Renal cortex interstitium (tissue), 15 donors: Measurements from ENCODE around the gene NCOA4. TPM values are rescaled to one million over a fixed set of nuclear protein-coding genes. Genes with fewer than 3 reads are reported as not detected.

Experiments used
- DNase-seq, 11 donors: peaks; one replicate each; pipeline ENCODE4 v3.0.0-alpha.2; 2013; ENCODE audit warnings: low read depth in 9 of 11, low spot score in 4 of 11; ENCODE audit errors: extremely low read depth in 1 of 11
- long read RNA-seq, 16 experiments: transcript quantifications; one replicate each; lab custom pipeline, GENCODE V29; 2026
- polyA plus RNA-seq, 3 donors: library from polyadenylated mRNA; unstranded; fragments of 120-200 nt; gene quantifications; one replicate each; pipeline ENCODE4 v1.2.1, GENCODE V29; 2013; ENCODE audit not compliant: insufficient read length in 3 of 3

NCOA4 gene
- polyA plus RNA-seq: 100 to 1,000 TPM; 187 to 225 (median 193) TPM
- long read RNA-seq, donor 1, transcript NCOA4-204 (10 exons, 3,549 nt): major isoform, 5 of 47 reads
- long read RNA-seq, donor 1, partial matches to known transcripts: 39 of 47 reads
- long read RNA-seq, donor 1, other reads (novel, unspliced or antisense): 0 of 47 reads
- long read RNA-seq, donor 2, transcript NCOA4-204 (10 exons, 3,549 nt): major isoform, 13 of 123 reads
- long read RNA-seq, donor 2, partial matches to known transcripts: 108 of 123 reads
- long read RNA-seq, donor 2, other reads (novel, unspliced or antisense): 0 of 123 reads
- long read RNA-seq, donor 3, transcript NCOA4-207 (10 exons, 3,489 nt): minor isoform, 6 of 96 reads
- long read RNA-seq, donor 3, transcript NCOA4-204 (10 exons, 3,549 nt): major isoform, 33 of 96 reads
- long read RNA-seq, donor 3, partial matches to known transcripts: 57 of 96 reads
- long read RNA-seq, donor 3, other reads (novel, unspliced or antisense): 0 of 96 reads
- long read RNA-seq, donor 4, transcript NCOA4-204 (10 exons, 3,549 nt): major isoform, 21 of 42 reads
- long read RNA-seq, donor 4, partial matches to known transcripts: 17 of 42 reads
- long read RNA-seq, donor 4, other reads (novel, unspliced or antisense): 0 of 42 reads
- long read RNA-seq, donor 5: 0 reads
- long read RNA-seq, donor 6, transcript NCOA4-204 (10 exons, 3,549 nt): major isoform, 10 of 50 reads
- long read RNA-seq, donor 6, partial matches to known transcripts: 39 of 50 reads
- long read RNA-seq, donor 6, other reads (novel, unspliced or antisense): 0 of 50 reads
- long read RNA-seq, donor 7, transcript NCOA4-204 (10 exons, 3,549 nt): major isoform, 12 of 62 reads
- long read RNA-seq, donor 7, partial matches to known transcripts: 48 of 62 reads
- long read RNA-seq, donor 7, other reads (novel, unspliced or antisense): 0 of 62 reads
- long read RNA-seq, donor 8, transcript NCOA4-204 (10 exons, 3,549 nt): major isoform, 30 of 139 reads
- long read RNA-seq, donor 8, partial matches to known transcripts: 107 of 139 reads
- long read RNA-seq, donor 8, other reads (novel, unspliced or antisense): 0 of 139 reads
- long read RNA-seq, donor 9, transcript NCOA4-204 (10 exons, 3,549 nt): major isoform, 25 of 66 reads
- long read RNA-seq, donor 9, partial matches to known transcripts: 40 of 66 reads
- long read RNA-seq, donor 9, other reads (novel, unspliced or antisense): 0 of 66 reads
- long read RNA-seq, donor 10, transcript NCOA4-204 (10 exons, 3,549 nt): major isoform, 20 of 70 reads
- long read RNA-seq, donor 10, partial matches to known transcripts: 46 of 70 reads
- long read RNA-seq, donor 10, other reads (novel, unspliced or antisense): 0 of 70 reads
- long read RNA-seq, donor 11, transcript NCOA4-204 (10 exons, 3,549 nt): major isoform, 15 of 52 reads
- long read RNA-seq, donor 11, partial matches to known transcripts: 35 of 52 reads
- long read RNA-seq, donor 11, other reads (novel, unspliced or antisense): 0 of 52 reads
- long read RNA-seq, donor 12, partial matches to known transcripts: 16 of 20 reads
- long read RNA-seq, donor 12, other reads (novel, unspliced or antisense): 0 of 20 reads
- long read RNA-seq, donor 13: 0 reads
- long read RNA-seq, donor 14, transcript NCOA4-204 (10 exons, 3,549 nt): major isoform, 19 of 62 reads
- long read RNA-seq, donor 14, partial matches to known transcripts: 39 of 62 reads
- long read RNA-seq, donor 14, other reads (novel, unspliced or antisense): 0 of 62 reads
- long read RNA-seq, donor 15, transcript NCOA4-204 (10 exons, 3,549 nt): major isoform, 8 of 17 reads
- long read RNA-seq, donor 15, partial matches to known transcripts: 9 of 17 reads
- long read RNA-seq, donor 15, other reads (novel, unspliced or antisense): 0 of 17 reads
- long read RNA-seq, donor 16, transcript NCOA4-204 (10 exons, 3,549 nt): major isoform, 49 of 169 reads
- long read RNA-seq, donor 16, transcript NCOA4-207 (10 exons, 3,489 nt): minor isoform, 6 of 169 reads
- long read RNA-seq, donor 16, partial matches to known transcripts: 109 of 169 reads
- long read RNA-seq, donor 16, other reads (novel, unspliced or antisense): 5 of 169 reads

GRCh38 chr10:46030091-46030937, at the start of gene NCOA4:
Gene NCOA4, minus strand, starts transcription at chr10:46030623. Its CDS starts 13,943 bp downstream, at chr10:46016680.
- DNase-seq: peak; percentile 95 to 98 (median 97)

DNA sequence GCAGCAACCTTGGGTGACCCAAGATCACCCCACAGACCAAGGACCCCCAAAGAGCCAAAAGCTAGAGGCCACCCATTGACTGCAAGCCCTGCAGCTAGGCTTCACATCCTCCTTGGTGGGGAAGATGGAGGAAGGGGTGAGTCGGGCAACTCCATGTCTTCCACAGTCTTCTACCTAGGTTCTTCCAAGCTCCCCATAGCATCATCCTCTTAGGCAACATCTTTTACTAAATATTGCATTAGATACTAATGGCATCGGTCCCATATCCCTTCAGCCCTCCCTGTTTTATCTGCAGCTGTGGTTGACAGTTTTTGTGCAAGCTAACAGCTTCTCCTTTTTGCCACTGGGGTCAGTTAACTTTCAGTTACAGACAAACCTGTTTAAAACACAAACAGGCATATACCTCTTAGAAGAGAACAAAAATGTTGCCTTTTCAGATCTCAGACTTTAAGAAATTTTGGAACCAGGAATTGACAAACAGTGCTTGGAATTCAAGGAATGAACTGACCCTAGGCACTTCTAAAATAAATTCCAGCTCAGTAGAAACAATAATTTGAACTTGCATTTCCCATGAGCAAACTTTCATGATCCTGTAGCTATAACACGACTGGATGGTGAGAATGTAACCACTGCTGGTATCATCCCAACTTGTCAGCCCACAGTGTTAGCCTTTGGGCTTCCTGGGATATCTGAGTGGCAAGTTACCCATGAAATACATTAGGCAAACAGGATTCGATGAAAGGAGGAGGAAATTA, 49.6 kb upstream of the NCOA4 start:
- no peak for DNase-seq

DNA sequence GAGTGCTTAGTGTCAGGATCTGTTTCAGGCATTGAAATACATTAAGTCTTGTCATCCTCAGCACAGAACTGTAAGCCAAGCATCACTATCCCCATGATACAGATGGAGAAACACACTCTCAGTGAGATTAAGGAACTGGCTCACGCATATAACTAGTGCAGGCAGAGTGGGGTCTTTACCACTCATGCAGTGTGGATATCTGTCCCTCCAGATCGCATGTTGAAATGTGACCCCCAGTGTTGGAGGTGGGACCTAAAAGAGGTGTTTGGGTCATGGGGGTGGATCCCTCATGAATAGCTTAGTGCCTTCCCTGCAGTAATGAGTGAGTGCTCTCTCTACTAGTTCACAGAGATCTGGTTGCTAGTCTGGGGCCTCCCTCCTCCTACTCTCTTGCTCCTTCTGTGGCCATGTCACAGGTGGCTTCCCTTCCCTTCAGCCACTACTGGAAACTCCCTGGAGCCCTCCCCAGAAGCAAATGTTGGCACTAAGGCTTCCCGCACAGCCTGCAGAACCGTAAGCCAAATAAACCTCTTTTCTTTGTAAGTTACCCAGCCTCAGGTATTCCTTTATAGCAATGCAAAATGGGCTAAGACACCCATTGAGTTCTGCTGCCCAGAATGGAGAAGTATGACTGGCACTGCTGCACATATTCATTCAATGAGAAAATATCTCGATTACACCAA, 47.4 kb upstream of the NCOA4 start:
- no peak for DNase-seq

DNA sequence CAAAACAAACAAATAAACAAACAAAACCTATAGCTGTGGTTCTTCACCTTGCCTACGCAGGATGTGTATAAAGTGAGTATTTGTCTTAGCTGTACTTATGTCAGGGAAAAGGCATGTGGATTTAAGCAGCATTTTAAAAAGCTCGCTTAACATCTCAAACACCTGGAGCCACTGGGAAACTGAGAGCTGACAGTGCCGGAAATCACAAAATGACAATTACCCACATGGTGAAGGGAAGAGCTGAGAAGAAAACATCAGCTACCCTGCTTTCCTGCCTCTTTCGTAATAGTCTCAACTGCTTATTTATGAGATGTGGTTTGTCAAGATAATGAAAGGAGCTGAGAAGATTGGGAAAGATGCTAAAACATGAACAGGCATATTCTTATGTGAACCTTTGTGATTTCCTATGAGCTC, 46.7 kb upstream of the NCOA4 start:
- DNase-seq: no peak

- no peak for DNase-seq
Measured at GRCh38 chr10:46075869-46076268, 45.4 kb upstream of the NCOA4 start.

GRCh38 chr10:46074196-46074946, 43.9 kb upstream of the NCOA4 start:
- no peak for DNase-seq

- no peak for DNase-seq
Measured at GRCh38 chr10:46073564-46073963, 43.1 kb upstream of the NCOA4 start.

- no peak for DNase-seq
Measured at GRCh38 chr10:46070749-46071148, 40.3 kb upstream of the NCOA4 start.

DNA sequence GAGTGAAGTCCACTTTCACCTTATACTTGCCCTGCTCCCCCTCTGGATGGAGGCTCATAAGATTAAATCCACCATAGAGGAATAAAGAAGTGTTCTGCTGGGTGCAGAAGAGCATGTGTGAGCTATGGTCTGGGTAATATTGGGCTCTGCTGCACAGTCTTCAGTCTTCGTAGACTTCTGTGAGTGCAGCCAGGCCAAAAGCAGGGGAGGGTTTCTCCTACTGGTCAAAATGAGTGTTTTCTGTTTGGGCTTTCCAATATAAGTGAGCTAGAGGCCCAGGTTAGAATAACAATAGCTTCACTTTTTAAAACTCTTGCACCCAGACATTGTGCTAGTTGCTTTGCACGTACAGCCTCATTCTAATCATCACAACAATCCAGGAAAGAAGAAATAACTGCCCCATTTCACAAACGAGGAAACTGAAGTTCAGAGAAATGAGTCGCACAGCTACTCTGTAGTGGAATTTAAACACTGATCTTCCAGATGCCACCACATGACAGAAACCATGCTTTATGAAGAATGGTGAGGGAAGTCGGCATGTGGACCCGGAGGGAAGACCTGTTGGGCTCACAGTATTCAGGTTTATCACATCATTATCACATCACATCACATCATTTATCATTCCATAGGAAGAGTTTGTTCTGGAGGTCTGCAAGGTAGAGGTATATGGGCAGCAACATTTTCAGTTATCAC, 39.5 kb upstream of the NCOA4 start:
- no peak for DNase-seq

DNA sequence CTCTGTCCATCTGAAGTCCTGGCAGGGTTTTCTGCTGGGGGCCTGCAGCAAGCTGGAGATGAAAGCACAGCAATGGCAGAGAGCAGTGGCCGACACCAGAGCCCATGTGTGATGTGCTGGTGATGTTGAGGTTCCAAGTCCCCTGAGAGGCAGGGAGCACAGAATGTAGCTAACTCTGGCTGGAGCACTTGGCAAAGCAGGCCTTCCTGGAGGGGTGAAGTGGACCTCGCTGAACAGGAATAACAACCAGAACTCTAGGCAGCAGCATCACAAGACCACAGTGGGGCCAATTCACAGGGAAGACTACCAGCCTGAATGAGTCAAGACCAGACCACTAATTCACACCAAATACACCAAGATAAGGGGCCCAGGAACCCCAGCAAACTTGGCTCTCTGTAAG, 38.5 kb upstream of the NCOA4 start:
- DNase-seq: no peak

GRCh38 chr10:46068117-46068516, 37.7 kb upstream of the NCOA4 start:
- no peak for DNase-seq

DNA sequence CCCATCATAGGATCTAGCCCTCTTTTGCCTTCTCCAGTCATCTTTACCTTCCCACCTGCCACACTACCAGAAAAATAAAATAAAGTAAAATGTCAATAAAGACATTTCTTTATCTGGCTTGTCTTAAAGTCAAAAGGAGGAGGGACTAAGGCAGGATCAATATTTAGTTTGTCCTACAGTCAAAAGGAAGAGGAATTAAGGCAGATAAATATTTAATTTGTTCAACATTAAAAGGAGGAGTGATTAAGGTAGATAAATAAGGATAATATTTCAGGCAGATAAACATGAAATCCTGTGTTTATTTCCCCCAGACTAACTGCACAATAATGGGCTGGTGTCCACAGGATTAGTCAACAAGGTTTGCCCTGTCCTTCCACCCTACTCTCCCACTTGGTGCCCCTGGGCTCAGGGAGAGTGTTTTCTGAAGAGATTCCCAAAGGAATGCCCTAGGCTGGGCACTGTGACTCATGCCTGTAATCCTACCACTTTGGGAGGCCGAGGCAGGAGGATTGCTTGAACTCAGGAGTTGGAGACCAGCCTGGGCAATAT, 33.9 kb upstream of the NCOA4 start:
- no peak for DNase-seq

DNA sequence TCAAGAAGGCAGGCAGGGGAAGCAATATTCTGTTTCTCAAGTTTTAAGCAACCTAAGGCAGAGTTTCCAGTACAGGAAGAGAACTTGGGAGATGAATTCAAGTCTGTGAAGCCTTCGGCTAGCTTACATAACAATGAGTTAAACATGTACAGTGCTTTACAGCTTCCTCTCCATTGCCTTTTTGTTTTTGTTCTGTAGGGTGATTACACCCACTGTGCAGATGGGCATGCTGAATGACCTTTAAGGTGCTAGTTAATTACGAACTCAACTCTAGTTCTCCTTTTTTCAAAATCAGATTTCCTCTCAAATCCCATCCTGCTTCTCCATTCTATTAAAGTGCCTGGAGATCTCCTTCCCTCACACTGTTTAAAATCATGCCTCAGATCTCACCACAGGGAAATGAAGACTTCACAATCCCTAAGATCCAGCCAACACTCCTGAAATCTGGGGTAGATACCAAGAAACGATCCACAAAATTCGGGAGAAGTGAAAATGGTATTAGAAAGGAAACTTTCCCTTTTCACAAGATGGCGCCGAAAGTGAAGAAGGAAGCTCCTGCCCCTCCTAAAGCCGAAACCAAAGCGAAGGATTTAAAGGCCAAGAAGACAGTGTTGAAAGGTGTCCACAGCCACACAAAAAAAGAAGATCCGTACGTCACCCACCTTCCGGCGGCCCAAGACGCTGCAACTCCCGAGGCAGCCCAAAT, 32.5 kb upstream of the NCOA4 start:
- DNase-seq: no peak
